SK-N-SH treated with all-trans-retinoic acid at 6 μM for 48 hours (cell line): Measurements from ENCODE around the gene FOXO1.

ENCODE experiments used
- ARNTL ChIP-seq: fragments of 450-650 bp; formaldehyde crosslinking; IDR thresholded peaks from 2 replicates; pipeline ENCODE4 v1.5.0; 2020; ENCODE audit warnings: low read depth, mild to moderate bottlenecking, moderate library complexity, borderline replicate concordance
- CSDC2 ChIP-seq: fragments of 250-450 bp; sonication (Bioruptor Pico); IDR thresholded peaks from 2 replicates; pipeline ENCODE4 v1.5.0; 2020; ENCODE audit warnings: mild to moderate bottlenecking, moderate library complexity
- ESRRG ChIP-seq: fragments of 250-450 bp; sonication (Bioruptor Pico); IDR thresholded peaks from 2 replicates; pipeline ENCODE4 v1.6.1; 2021; ENCODE audit warnings: mild to moderate bottlenecking
- ISL1 ChIP-seq: fragments of 250-450 bp; sonication (Bioruptor Pico); IDR thresholded peaks from 2 replicates; pipeline ENCODE4 v2.1.2; 2022; ENCODE audit warnings: mild to moderate bottlenecking, moderate library complexity
- PATZ1 ChIP-seq: fragments of 250-450 bp; sonication (Bioruptor Pico); IDR thresholded peaks from 2 replicates; pipeline ENCODE4 v1.8.0; 2020; ENCODE audit warnings: mild to moderate bottlenecking, moderate library complexity, borderline replicate concordance
- POU6F1 ChIP-seq: fragments of 250-450 bp; sonication (Bioruptor Pico); IDR thresholded peaks from 2 replicates; pipeline ENCODE4 v1.8.0; 2021; ENCODE audit warnings: low read depth, mild to moderate bottlenecking, moderate library complexity, borderline replicate concordance
- RARB ChIP-seq: fragments of 250-450 bp; sonication (Bioruptor Pico); IDR thresholded peaks from 2 replicates; pipeline ENCODE4 v1.8.0; 2021; ENCODE audit warnings: mild to moderate bottlenecking, moderate library complexity
- SNAI2 ChIP-seq: fragments of 250-450 bp; sonication (Bioruptor Pico); IDR thresholded peaks from 2 replicates; pipeline ENCODE4 v1.5.0; 2020; ENCODE audit warnings: mild to moderate bottlenecking, moderate library complexity
- TCF4 ChIP-seq: fragments of 250-450 bp; sonication (Bioruptor Pico); IDR thresholded peaks from 2 replicates; pipeline ENCODE4 v1.8.0; 2021; ENCODE audit warnings: mild to moderate bottlenecking, moderate library complexity, borderline replicate concordance
- ZFP3 ChIP-seq: fragments of 250-450 bp; sonication (Bioruptor Pico); IDR thresholded peaks from 2 replicates; pipeline ENCODE4 v1.5.0; 2020; ENCODE audit warnings: mild to moderate bottlenecking, moderate library complexity
- ZFP30 ChIP-seq: fragments of 450-650 bp; formaldehyde crosslinking; IDR thresholded peaks from 2 replicates; pipeline ENCODE4 v1.5.0; 2022; ENCODE audit warnings: mild to moderate bottlenecking, moderate library complexity
- ZNF565 ChIP-seq: fragments of 450-650 bp; formaldehyde crosslinking; conservative IDR thresholded peaks from 2 replicates; pipeline ENCODE4 v1.5.0; 2020; ENCODE audit warnings: low read depth, mild to moderate bottlenecking, moderate library complexity

GRCh38 chr13:40527914-40528313, 138.5 kb downstream of the FOXO1 start:
- TF ChIP-seq CSDC2 (CRISPR knock-in tag) = no peak
- no peak for TF ChIP-seq PATZ1
- no peak for TF ChIP-seq RARB (CRISPR knock-in tag)
- TF ChIP-seq ARNTL = no peak
- TF ChIP-seq ZFP3 (CRISPR knock-in tag) = no peak
- no peak for TF ChIP-seq SNAI2 (CRISPR knock-in tag)
- TF ChIP-seq TCF4 (CRISPR knock-in tag) = no peak
- no peak for TF ChIP-seq ZFP30
- TF ChIP-seq POU6F1 (CRISPR knock-in tag) = no peak
- no peak for TF ChIP-seq ESRRG (CRISPR knock-in tag)
- no peak for TF ChIP-seq ISL1 (CRISPR knock-in tag)
- no peak for TF ChIP-seq ZNF565 (CRISPR knock-in tag)
